ENCODE measurements around the gene FBXO9.

DNA sequence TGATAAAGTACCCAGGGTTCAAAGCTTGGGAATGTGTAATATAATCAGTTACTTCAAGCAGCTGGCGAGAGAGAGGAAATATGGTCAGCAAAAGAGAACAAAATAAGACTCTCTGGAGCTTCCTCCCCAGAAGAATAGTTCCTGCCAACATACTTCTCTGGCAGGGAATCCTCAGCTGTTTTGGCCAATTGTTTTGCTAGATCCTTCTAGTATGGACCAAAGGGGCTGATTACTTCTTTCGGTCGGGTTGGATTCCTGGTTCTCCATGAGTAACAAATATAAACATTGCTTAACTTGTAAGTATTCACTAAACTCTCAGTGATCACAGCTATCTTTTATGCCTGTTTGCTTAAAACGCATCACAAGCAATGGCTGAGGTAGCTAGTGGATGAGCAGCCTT is 31.4 kb upstream of the FBXO9 start:
- TF ChIP-seq, protein P1, sequence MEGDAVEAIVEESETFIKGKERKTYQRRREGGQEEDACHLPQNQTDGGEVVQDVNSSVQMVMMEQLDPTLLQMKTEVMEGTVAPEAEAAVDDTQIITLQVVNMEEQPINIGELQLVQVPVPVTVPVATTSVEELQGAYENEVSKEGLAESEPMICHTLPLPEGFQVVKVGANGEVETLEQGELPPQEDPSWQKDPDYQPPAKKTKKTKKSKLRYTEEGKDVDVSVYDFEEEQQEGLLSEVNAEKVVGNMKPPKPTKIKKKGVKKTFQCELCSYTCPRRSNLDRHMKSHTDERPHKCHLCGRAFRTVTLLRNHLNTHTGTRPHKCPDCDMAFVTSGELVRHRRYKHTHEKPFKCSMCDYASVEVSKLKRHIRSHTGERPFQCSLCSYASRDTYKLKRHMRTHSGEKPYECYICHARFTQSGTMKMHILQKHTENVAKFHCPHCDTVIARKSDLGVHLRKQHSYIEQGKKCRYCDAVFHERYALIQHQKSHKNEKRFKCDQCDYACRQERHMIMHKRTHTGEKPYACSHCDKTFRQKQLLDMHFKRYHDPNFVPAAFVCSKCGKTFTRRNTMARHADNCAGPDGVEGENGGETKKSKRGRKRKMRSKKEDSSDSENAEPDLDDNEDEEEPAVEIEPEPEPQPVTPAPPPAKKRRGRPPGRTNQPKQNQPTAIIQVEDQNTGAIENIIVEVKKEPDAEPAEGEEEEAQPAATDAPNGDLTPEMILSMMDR (IDR thresholded peaks at IDR 0.05) = no peak
- TF ChIP-seq POLR2A (IDR thresholded peaks at IDR 0.05) = no peak
